ENCODE results near the gene RBPJ.
"Not testable (repeated sequence)": the region's sequence is repeated elsewhere in the genome, so short reads cannot be mapped to it uniquely, and the experiment has no call there.

Gene RBPJ

DNA sequence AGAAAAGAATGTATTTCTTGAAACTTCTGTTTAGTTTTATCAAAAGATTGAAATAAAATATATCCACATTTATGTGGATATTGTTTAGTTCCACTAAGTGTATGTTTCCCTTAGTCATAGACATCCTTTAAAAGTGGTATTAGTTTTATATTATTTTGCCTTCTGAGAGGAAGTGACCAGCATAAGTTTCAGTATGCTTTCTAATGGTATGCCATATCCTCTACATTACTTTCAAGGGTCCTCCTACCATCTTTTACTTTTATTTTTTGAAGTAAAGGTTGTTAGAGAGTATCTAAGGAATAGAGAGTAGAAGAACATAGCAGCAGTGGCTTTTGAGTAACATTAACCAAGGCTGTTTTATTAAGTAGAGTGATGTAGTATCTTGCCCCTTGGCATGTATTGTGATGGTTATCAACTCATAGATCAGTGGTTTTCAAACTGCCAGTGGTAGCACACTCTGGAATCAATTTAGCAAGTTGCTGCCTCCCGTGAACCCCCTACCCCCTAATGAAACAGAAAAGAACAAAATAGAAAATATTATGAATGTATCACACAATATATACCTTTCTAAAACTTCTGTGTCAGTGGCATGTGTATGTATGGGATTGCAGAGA lies 44.8 kb downstream of the RBPJ start:
- intact Hi-C loops (cut with DNase I) = no loop called here
- DNase-seq = no peak

DNA sequence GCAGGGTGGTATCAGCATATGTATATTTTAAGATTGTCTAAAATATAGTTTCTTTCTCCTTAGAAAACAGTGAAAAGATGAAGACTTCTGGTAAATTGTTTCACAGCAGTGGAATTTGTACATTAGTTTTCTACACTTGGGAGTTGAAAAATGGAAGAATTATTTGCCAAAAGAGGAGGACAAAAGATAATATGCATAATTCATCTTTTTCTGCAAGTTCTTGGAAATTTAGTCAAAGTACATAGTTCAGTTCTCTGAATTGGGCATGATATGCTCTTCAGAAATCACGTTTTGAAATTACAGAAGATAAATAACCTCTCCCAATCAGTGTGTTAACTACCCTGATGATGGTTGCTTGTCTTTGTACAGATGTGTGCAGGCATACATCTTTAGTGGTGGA lies 47.0 kb downstream of the RBPJ start:
- DNase-seq = no peak
- intact Hi-C loops (cut with DNase I) = no loop called here

GRCh38 chr4:26368685-26369084 lies 47.9 kb downstream of the RBPJ start:
- no peak for DNase-seq

DNA sequence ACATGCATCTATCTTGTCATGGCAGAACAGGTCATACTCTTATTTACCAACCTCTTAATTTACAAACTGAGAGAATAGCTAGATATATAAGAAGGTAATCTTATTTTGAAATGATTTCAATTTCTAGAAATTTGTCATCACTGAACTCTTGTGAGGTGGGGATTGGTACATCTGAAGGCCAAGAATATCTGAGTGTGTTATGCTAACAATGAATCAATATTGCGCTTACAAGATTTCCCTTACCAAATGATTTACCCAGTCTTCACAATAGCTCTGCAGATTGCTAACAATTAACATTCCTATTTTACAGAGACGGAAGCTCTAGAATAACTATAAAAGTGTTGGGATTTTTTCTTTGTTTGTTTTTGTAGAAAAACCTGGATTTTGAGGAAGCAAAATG lies 48.3 kb downstream of the RBPJ start:
- no peak for DNase-seq
- intact Hi-C loops (cut with DNase I) = no loop called here

More at GRCh38 chr4:26368685-26369084, 47.9 kb downstream of the RBPJ start:
- intact Hi-C loops (cut with DNase I) = no loop called here

- intact Hi-C loops (cut with DNase I) = no loop called here
- DNase-seq = no peak
Measured at GRCh38 chr4:26369581-26369980, 48.8 kb downstream of the RBPJ start.

DNA sequence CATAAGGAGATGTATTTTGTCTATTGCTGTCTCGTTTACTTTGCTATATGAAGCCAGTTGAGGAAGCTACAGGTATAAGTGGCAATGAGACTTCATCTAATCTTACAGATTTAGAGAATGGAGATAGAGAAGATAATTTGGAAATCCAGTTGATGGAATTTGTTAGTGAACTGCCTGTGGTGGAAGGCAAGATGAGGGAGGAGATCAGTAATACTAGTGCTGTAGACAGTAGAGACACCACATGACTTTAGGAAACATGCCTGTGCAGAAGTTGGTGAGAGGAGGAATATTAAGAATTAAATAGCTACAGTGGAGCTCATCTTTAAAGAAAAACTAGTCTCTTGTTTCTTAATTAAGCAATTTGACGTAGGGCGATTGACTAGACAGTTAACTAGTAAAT lies 51.3 kb downstream of the RBPJ start:
- intact Hi-C loops (cut with DNase I) = no loop called here
- DNase-seq = no peak

DNA sequence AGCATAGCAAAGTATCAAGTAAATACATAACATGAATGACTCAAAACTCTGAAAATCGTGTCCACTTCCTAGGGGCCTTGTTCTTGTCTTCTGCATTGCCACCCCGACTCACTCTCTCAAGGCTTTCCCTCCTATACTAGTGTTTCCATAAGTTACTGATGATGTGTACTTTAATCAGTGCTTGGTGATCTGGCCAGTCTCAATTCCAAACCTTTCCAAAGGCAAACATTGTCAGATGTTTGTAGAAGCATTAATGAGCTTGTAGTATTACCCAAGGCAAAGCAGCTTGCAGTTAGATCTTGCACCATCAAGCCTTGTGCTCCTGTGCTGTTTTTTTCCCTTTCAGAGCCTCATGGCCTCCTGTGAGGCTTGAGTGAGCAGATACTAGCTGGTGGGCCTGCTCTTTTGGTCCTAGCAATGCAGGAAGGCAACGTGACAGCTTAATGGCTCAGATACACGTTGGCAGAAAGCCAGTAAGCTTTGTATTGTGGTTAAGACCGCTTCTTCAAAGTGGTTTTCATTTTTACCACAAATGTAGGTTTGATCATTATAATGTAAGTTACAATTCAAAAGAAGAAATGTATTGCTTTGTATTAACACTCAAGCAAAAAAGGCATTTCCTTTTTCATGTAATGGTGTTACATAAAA lies 51.8 kb downstream of the RBPJ start:
- no peak for DNase-seq
- intact Hi-C loops (cut with DNase I) = no loop called here

DNA sequence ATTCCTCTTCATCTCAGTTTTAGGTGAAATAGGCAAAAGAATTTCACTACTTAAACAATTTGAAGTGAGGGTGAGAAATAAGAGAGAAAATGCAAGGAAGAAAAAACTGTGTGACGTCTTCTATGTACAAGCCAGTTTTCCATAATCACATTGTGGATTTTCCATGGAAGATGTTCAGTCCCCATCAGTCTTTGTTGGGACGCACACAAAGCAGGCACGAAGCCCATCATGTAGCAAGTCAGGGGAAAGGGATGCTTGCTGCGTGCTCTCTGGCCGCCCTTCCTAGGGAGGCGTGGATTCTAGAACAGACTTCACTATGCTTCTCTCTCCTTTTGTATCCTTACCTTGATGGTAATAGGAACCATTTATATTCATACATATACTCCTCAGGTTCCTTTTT lies 54.7 kb downstream of the RBPJ start:
- intact Hi-C loops (cut with DNase I) = no loop called here
- peak in 2 of 10 donors; percentile 39 to 75 for DNase-seq

DNA sequence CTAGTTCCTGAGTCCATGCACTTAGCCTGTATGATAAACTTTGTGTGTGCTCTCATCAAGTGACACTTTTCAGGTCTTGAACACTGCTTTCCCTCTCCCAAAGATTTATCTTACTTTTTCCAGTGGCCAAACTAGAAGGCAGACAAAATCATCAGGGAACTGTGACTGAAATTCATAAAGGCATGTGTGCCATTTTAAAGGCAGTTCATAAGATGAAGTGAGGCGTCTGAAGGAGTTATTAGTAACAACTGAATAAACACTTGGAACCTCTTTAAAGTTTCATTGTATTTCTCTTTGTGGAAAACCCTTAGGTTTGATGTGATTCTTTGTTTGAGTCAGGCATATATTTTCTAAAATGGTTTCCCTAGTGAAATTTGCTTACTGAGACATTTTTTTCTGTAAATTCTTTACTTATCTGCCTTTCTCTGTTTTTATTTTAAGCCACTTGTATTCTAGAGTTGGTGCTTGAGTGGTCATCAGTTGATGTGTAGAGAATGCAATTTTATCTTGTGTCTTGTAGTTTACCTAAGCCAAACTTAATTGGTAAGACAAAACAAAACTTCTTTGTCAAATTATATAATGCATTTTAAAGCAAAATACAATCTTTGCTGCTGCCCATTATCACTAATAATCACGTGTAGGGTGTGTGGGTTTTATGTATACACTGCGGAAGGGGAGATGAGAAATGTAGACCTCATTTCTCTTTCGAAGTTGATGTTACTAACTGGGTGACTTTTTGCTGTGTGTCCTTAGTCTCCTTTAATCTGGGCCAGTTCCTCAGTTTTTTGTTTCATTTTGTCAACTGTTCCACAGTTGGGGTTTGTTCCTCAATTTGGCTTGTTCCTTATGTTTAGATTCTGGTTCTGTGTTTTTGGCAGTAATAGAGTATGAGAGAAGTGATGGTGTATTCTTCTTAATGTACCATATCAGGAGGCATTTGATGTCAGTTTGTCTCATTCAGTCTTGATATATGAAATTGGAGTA lies 56.8 kb downstream of the RBPJ start:
- intact Hi-C loops (cut with DNase I) = no loop called here
- no peak for DNase-seq

GRCh38 chr4:26379837-26380236 lies 59.0 kb downstream of the RBPJ start:
- intact Hi-C loops (cut with DNase I) = no loop called here
- DNase-seq = no peak

DNA sequence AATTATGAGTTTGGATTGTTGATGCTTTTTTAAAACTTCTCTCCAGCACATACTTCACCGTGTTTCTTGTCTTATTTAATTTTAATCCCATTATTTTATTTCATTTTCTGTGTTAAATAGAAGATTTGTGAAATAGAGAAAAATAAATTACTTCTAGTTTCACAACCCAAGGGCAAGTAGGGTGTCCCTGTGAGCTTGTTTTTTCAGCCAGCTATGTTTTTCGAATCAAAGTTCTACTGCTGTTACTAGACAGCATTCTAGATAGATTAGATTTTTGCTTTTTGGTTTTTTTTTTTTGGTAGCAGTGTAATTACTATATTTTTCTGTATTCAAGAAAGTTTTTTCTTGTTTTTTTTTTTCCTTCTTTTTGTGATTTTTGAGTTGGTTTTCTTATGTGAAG lies 59.9 kb downstream of the RBPJ start:
- no peak for DNase-seq
- intact Hi-C loops (cut with DNase I) = no loop called here

- intact Hi-C loops (cut with DNase I) = no loop called here
- no peak for DNase-seq
Measured at GRCh38 chr4:26384380-26385057, 63.7 kb downstream of the RBPJ start.

- no peak for DNase-seq
- intact Hi-C loops (cut with DNase I) = no loop called here
Measured at GRCh38 chr4:26385690-26386089, 64.9 kb downstream of the RBPJ start.

- intact Hi-C loops (cut with DNase I) = no loop called here
- DNase-seq = no peak
Measured at GRCh38 chr4:26386386-26386785, 65.6 kb downstream of the RBPJ start.

DNA sequence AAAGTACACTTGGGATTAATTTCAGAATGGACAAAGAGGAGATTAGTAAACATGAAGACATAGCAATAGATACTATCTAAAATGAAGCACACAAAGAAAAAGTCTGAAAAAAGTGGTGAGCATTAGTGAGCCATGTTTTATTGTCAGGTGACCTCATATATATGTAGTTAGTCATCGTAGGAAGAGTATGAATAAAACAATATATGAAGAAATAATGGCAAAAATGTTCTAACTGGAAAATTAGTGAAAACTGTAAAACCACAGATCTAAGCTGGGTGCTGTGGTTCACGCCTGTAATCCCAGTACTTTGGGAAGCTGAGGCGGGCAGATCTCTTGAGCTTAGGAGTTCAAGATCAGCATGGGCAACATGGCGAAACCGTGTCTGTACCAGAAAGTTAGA lies 67.9 kb downstream of the RBPJ start:
- no peak for DNase-seq
- intact Hi-C loops (cut with DNase I) = no loop called here

GRCh38 chr4:26397086-26397485 lies 76.3 kb downstream of the RBPJ start:
- intact Hi-C loops (cut with DNase I) = no loop called here
- peak in 1 of 10 donors; percentile 71 for DNase-seq

- intact Hi-C loops (cut with DNase I) = loop anchor here (10.0 kb wide), 2 partner anchors 155 to 475 kb away; no protein-coding TSS in a partner anchor
- no peak for DNase-seq
Measured at GRCh38 chr4:26400132-26400531, 79.3 kb downstream of the RBPJ start.

DNA sequence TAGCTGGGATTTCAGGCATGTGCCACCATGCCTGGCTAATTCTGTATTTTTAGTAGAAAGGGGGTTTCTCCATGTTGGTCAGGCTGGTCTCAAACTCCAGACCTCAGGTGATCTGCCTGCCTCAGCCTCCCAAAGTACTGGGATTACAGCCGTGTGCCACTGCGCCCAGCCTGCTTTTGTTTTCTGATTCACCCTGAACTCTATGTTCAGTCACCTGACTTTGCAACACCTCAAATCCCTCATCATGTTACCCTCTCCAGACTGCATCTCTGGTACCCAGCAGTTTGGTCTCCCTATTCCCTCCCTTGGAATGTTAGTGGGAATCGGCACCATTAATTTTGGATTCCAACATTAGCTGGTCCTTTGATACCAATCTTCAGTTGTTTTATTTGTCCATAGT lies 81.2 kb downstream of the RBPJ start:
- DNase-seq = not testable (repeated sequence)
- intact Hi-C loops (cut with DNase I) = loop anchor here (10.0 kb wide), 2 partner anchors 157 to 477 kb away; no protein-coding TSS in a partner anchor

- DNase-seq = no peak
- intact Hi-C loops (cut with DNase I) = loop anchor here (10.0 kb wide), 2 partner anchors 158 to 478 kb away; no protein-coding TSS in a partner anchor
Measured at GRCh38 chr4:26402458-26402857, 81.6 kb downstream of the RBPJ start.

DNA sequence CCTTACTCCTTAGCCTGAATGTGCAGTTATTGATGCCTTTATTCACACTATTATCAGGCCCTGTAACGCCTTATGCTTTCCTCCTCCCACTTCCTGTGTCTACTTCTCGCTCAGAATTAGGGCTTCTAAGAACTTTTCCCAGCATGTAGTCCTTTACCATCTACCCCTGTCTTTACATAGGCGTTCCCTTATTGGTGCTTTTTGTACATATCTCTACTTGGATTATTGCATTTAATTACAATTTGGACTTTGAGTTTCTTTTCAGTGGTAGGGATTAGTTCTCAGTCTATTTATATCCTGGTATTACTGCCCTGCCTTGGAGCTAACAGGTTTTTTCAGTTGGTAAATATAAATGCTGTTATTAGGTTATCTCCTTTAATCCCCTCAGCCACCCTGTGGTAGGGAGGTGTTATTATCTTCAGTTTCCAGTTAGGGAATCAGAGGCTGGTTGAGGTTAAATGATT lies 84.0 kb downstream of the RBPJ start:
- DNase-seq = no peak
- intact Hi-C loops (cut with DNase I) = loop anchor here (10.0 kb wide), 2 partner anchors 160 to 480 kb away; no protein-coding TSS in a partner anchor

All from posterior cingulate gyrus (tissue), 11 donors.